ENCODE data around the gene CD40.

CD40 gene

GRCh38 chr20:46159101-46159897 lies 41.2 kb downstream of the CD40 start:
- TF ChIP-seq MAX (IDR thresholded peaks at IDR 0.05), result no peak
- TF ChIP-seq NFIC (IDR thresholded peaks at IDR 0.05), result no peak
- TF ChIP-seq CREB1 (IDR thresholded peaks at IDR 0.05; ENCODE audit: low read depth), result no peak
- TF ChIP-seq ZBTB7A (IDR thresholded peaks at IDR 0.05; ENCODE audit: low read depth), result no peak
- TF ChIP-seq TCF12 (IDR thresholded peaks at IDR 0.05; ENCODE audit: low read depth), result no peak
- no peak for TF ChIP-seq CEBPB (IDR thresholded peaks at IDR 0.05)
- TF ChIP-seq YY1 (IDR thresholded peaks at IDR 0.05; ENCODE audit: low read depth), result no peak

GRCh38 chr20:46160661-46161060 lies 42.5 kb downstream of the CD40 start:
- no peak for TF ChIP-seq EGR1 (IDR thresholded peaks at IDR 0.05)
- TF ChIP-seq USF1 (IDR thresholded peaks at IDR 0.05), result no peak
- no peak for TF ChIP-seq RAD21 (IDR thresholded peaks at IDR 0.05; ENCODE audit: low read depth)
- no peak for TF ChIP-seq CEBPB (IDR thresholded peaks at IDR 0.05)
- TF ChIP-seq NFIC (IDR thresholded peaks at IDR 0.05), result no peak
- TF ChIP-seq TAF1 (IDR thresholded peaks at IDR 0.05; ENCODE audit: low read depth), result no peak
- TF ChIP-seq TCF12 (IDR thresholded peaks at IDR 0.05; ENCODE audit: low read depth), result no peak
- no peak for TF ChIP-seq TEAD4 (IDR thresholded peaks at IDR 0.05)
- no peak for TF ChIP-seq FOXM1 (IDR thresholded peaks at IDR 0.05; ENCODE audit: borderline replicate concordance, low read depth)
- no peak for TF ChIP-seq REST (IDR thresholded peaks at IDR 0.05; ENCODE audit: low read depth)

- TF ChIP-seq TCF12 (IDR thresholded peaks at IDR 0.05; ENCODE audit: low read depth) (no peak), CEBPB (IDR thresholded peaks at IDR 0.05) (no peak), CREB1 (IDR thresholded peaks at IDR 0.05; ENCODE audit: low read depth) (no peak), NFIC (IDR thresholded peaks at IDR 0.05) (no peak), FOXM1 (IDR thresholded peaks at IDR 0.05; ENCODE audit: borderline replicate concordance, low read depth) (no peak), REST (IDR thresholded peaks at IDR 0.05; ENCODE audit: low read depth) (no peak), EGR1 (IDR thresholded peaks at IDR 0.05) (no peak), TAF1 (IDR thresholded peaks at IDR 0.05; ENCODE audit: low read depth) (no peak), MAX (IDR thresholded peaks at IDR 0.05) (no peak), RAD21 (IDR thresholded peaks at IDR 0.05; ENCODE audit: low read depth) (no peak), ZBTB7A (IDR thresholded peaks at IDR 0.05; ENCODE audit: low read depth) (no peak), EP300 (IDR thresholded peaks at IDR 0.05; ENCODE audit: borderline replicate concordance) (no peak), TEAD4 (IDR thresholded peaks at IDR 0.05) (no peak), YY1 (IDR thresholded peaks at IDR 0.05; ENCODE audit: low read depth) (no peak), USF1 (IDR thresholded peaks at IDR 0.05) (no peak)
These were observed 43.8 kb downstream of the CD40 start for GRCh38 chr20:46161921-46162320.

GRCh38 chr20:46164254-46164653 lies 46.1 kb downstream of the CD40 start:
- no peak for TF ChIP-seq EGR1 (IDR thresholded peaks at IDR 0.05)
- TF ChIP-seq USF1 (IDR thresholded peaks at IDR 0.05), result no peak
- no peak for TF ChIP-seq RAD21 (IDR thresholded peaks at IDR 0.05; ENCODE audit: low read depth)
- no peak for TF ChIP-seq ZBTB7A (IDR thresholded peaks at IDR 0.05; ENCODE audit: low read depth)
- no peak for TF ChIP-seq FOXM1 (IDR thresholded peaks at IDR 0.05; ENCODE audit: borderline replicate concordance, low read depth)

- no peak for TF ChIP-seq ZBTB7A (IDR thresholded peaks at IDR 0.05; ENCODE audit: low read depth)
These were observed 49.0 kb downstream of the CD40 start for GRCh38 chr20:46167080-46167479.

GRCh38 chr20:46168438-46168837 lies 50.3 kb downstream of the CD40 start:
- no peak for TF ChIP-seq YY1 (IDR thresholded peaks at IDR 0.05; ENCODE audit: low read depth)
- no peak for TF ChIP-seq USF1 (IDR thresholded peaks at IDR 0.05)
- no peak for TF ChIP-seq REST (IDR thresholded peaks at IDR 0.05; ENCODE audit: low read depth)
- no peak for TF ChIP-seq RAD21 (IDR thresholded peaks at IDR 0.05; ENCODE audit: low read depth)
- TF ChIP-seq NFIC (IDR thresholded peaks at IDR 0.05), result no peak
- TF ChIP-seq TAF1 (IDR thresholded peaks at IDR 0.05; ENCODE audit: low read depth), result no peak
- no peak for TF ChIP-seq MAX (IDR thresholded peaks at IDR 0.05)
- no peak for TF ChIP-seq CEBPB (IDR thresholded peaks at IDR 0.05)
- no peak for TF ChIP-seq TEAD4 (IDR thresholded peaks at IDR 0.05)
- no peak for TF ChIP-seq FOXM1 (IDR thresholded peaks at IDR 0.05; ENCODE audit: borderline replicate concordance, low read depth)
- no peak for TF ChIP-seq EP300 (IDR thresholded peaks at IDR 0.05; ENCODE audit: borderline replicate concordance)
- TF ChIP-seq EGR1 (IDR thresholded peaks at IDR 0.05), result no peak
- no peak for TF ChIP-seq CREB1 (IDR thresholded peaks at IDR 0.05; ENCODE audit: low read depth)

All from Ishikawa (cell line).